NK-92 (cell line): ENCODE measurements around the gene HUNK.
"Not testable (repeated sequence)": the region's sequence is repeated elsewhere in the genome, so short reads cannot be mapped to it uniquely, and the experiment has no call there.

Source experiments
- DNase-seq: peaks from one replicate; lab custom pipeline; 2025; ENCODE audit not compliant: unreplicated experiment; lab: John Stamatoyannopoulos, UW

HUNK gene

DNA sequence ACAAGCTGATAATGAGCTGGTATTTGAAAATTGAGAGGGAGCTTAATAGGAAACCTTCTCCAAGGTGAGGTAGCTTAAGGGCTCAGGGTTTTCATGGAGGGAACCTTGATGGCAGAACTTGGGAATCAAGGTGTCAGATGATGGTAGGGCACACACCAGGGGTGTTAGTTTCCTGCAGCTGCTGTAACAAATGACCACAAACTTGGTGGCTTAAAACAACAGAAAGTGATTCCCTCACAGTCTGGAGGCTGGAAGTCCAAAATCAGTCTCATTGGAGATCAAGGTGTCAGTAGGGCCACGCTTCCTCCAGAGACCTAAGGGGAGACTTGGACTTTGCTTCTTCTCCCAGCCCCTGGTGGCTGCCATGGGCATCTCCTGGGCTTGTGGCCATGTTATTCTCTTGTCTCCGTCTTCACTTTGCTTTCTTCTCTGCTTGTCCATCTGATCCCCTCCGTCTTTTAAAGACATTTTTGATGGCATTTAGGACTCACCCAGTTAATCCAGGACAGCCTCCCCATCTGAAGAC lies 45.5 kb downstream of the HUNK start:
- DNase-seq: no peak

DNA sequence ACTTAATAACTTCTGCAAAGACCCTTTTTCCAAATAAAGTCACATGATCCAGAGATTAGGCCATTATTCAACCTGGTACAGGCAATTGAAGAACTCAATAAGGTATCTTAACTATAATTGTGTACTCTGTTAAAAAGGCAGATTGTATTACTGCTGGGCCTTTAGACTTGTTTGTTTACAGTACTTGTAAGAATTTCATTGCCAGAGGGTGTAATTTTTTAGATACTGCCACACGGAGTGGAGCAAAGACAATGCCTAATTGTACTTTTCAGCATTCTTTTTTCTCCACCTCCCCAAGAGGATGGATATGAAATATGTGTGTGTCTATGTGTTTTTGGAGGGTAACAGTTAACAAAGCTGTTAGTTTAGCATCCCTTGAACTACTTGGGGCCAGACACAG lies 47.5 kb downstream of the HUNK start:
- no peak for DNase-seq

DNA sequence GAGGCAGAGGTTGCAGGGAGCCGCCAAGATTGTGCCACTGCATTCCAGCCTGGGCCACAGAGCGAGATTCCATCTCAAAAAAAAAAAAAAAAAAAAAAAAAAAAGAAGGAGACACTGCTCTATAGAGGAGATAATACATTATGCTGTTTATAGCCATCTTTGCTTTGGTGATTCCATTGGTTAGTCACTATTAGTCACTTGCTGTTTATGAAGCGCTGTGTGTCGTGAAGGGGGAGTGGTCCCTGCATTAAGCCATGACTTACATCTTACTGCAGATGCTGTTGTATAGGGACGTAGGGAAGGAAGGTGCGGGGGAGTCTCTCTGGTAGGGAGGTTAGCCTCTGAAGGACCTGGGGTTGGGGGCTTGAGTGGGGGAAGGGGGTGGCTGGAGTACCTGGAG lies 48.3 kb downstream of the HUNK start:
- no peak for DNase-seq

DNA sequence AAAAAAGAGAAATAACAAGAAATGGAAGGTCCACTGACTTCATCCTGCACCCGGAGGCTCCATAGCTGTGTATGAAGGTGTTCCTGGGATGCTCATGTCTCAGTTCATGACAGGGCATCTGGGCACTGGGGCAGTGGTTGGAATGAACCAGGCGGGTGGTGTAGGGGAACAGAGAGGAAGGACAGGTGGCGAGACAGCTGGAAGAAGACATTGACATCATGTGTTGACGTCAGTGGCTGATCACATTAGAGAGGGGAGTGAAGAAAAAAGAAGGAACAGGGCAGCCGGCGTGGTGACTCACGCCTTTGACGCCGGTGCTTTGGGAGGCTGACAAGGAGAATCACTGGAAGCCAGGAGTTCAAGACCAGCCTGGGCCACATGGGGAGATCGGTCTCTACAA lies 50.1 kb downstream of the HUNK start:
- no peak for DNase-seq

DNA sequence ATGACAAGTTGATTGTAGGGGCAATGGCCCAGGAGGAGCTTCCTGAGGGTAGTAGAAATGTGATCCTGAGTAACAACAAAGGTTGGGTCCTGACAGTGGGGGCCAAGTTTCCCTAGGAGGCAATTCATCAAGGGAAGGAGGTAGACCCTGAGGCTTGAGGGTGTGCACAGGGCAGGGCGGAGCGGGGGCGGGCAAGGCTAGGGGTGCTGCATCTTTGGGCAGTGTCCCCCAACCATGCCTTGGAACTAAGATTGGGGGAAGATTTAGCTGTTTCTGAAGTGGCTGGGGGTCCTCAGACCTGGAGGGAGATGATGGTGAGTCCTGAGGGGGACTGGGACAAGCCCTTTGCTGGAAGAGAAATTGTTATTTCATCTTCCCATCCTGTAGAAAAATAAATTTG lies 50.9 kb downstream of the HUNK start:
- DNase-seq: no peak

DNA sequence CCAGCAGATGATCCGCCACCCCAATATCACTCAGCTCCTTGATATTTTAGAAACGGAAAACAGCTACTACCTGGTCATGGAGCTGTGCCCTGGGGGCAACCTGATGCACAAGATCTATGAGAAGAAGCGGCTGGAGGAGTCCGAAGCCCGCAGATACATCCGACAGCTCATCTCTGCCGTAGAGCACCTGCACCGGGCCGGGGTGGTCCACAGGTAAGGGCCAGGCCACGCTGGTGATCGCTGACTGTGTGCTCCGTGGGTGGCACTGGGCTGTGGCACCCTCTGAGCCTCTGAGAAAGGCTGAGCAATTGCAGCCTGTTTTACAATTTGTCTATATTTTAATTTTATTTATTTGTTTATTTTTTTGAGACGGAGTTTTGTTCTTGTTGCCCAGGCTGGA lies 51.7 kb downstream of the HUNK start:
- DNase-seq: no peak

DNA sequence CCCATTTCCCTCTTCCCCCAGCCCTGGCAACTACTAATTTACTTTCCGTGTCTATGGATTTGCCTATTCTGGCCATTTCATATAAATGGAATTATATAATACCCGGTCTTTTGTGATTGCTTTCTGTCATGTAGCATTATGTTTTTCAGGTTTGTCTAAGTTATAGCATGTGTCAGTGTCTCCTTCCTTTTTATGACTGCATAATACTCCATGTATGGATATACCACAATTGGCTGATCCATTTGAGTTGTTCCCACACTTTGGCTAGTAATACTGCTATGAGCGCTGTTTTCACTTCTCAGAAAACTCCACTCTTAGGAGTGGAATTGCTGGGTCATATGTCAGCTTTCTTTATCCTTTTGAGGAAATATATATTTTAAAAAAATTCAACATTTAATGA lies 53.7 kb downstream of the HUNK start:
- DNase-seq: no peak

DNA sequence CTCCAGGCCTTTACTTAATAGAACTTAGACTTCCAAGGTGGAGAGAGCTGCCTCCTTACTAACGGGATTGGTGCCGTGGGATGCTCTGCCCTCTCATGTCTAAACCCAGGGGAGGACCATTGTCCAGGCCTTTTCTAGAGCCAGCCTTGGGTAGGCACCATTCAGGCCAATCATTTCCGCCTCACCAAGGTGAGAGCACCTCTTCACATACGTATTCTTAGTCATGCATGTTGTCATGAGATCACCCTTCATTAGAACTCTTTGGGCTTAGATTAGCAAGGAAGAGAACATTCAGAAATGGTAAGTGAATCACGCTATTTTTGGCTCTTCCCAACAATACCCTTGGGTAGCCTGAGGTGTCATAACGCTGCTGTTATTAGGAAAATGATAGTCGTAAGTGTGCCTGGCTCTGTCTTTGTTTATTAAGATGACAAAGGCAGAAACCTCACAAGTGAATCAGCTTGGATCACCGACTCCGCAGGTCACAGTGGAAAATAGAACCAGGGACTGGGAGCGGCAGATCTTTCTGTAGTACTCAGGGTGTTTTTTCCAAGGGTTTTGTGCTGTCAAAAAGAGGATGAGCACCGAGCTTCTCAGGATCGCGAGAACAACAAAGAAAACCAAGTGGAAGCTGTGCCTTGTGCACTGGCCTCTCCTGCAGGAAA lies 55.0 kb downstream of the HUNK start:
- DNase-seq: no peak

DNA sequence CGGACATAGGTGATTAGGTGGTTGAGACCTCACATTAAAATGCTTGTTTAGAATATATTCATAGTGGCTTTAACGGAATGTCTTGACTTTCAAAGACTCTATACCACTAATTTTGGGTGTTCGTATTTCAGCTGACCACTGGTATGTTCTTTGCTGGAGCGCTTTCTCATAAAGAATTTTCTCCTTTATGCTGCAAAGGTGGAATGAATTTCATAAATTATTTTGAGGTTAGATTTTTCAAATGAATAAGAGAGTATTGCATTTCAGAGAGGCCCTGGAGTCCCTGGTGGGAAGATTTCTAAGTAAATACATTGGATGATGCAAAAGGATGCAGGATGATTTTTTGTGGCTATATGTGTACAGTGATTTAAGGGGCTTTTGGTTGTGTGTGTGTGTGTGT lies 55.8 kb downstream of the HUNK start:
- DNase-seq: no peak

DNA sequence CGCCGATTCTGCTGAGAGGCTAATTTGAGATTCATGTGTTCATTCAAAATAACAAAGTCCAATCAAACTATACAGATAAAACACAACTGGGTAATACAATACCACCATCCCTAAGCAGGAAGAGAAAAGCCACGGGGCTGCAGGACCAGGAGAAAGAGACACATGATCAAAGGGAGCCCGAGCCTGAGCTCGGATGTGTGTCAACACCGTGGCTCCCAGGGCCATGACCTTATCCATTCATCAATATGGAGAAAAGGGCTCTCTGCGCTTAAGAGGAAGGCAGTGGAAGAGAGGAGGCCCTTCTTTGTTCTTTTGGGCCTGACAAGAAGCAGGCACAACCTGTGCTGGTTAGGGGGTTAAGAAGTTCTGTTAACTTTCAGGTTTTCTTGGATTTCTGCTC lies 56.7 kb downstream of the HUNK start:
- no peak for DNase-seq

DNA sequence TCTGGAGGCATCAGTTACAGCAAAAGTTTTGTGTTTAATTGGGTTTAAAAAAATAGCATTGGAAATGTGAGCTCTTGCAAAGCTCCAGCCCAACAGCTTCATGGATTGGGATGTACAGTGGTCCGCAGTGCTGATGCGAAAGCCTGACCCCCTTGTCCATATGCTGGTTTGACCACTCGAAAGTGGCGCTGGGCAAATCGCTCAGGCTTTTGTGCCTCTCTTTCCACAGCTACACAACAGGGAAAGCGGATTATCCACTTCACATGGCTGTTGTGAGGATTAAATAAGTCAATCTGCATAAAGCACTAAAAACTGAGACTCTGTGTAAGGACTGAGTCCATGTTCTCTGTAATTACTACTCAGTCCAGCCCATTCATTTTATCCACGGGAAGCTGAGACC lies 57.2 kb downstream of the HUNK start:
- DNase-seq: no peak

DNA sequence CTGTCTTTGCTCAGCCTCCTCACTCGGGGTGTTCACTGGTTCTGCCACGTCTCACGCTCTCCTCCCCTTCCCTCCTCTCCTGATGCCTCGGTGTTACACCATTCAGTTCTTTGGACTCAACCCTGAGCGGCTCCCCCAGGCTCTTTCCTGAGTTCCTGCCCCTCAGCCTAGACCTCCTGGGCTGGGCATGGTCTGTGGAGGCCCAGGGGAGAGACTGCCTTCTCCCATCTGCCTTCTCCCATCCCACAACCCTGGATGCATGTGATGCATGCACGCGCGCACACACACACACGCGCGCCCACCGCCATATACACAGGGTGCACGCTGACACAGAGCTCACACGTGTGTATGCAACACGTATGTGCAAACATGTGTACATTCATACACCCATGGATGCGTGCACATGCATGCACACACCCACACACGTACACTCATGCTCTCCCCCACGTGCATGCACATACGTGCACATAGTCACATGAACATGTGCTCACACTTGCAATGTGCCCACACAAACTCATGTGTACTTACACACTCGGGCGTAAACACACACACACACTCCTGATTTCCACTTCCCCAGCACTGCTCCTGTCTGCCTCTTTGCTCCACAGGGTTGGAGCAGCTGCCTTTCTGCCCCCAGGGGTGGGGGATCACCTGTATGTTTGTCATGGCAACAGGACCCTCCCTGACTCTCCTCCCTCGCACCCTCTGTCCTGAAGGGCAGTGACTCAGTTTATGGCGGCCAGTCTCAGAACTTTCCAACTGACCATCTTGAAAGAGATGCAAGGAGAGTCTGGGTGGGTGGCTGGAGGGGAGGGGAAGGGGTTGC lies 59.0 kb downstream of the HUNK start:
- no peak for DNase-seq

DNA sequence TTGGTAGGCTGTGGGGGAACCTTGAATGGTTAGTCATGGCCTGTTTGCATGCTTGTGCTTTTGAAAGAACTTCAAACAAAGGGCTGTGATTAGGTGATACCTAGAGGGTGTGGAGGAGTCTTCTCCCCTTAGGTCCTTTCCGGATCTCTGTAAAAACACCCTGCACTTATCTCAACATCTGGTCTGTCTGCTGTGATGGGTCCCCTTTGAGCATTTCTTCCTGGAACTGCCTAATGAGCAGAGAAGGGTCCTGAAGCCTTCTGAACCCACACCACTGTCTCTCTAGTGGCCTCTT lies 59.6 kb downstream of the HUNK start:
- no peak for DNase-seq

DNA sequence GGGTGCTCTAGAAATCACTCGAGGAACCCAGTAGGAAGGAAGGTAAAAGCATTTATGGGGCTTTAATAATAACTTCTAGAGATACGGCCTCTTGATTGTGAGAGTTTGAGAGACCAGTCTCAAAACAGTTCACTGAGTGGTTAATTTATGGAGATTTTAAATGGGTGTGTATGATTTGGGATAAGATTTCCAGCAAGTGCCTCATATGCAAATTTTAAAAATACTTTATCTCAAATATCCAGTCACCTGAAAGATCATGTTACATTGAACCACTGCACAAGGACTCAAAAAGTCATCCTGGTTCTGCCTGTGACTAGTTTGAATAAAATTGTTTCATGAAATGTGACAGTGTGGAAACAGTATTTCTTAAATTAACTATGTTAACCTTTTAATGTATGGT lies 64.5 kb downstream of the HUNK start:
- no peak for DNase-seq

DNA sequence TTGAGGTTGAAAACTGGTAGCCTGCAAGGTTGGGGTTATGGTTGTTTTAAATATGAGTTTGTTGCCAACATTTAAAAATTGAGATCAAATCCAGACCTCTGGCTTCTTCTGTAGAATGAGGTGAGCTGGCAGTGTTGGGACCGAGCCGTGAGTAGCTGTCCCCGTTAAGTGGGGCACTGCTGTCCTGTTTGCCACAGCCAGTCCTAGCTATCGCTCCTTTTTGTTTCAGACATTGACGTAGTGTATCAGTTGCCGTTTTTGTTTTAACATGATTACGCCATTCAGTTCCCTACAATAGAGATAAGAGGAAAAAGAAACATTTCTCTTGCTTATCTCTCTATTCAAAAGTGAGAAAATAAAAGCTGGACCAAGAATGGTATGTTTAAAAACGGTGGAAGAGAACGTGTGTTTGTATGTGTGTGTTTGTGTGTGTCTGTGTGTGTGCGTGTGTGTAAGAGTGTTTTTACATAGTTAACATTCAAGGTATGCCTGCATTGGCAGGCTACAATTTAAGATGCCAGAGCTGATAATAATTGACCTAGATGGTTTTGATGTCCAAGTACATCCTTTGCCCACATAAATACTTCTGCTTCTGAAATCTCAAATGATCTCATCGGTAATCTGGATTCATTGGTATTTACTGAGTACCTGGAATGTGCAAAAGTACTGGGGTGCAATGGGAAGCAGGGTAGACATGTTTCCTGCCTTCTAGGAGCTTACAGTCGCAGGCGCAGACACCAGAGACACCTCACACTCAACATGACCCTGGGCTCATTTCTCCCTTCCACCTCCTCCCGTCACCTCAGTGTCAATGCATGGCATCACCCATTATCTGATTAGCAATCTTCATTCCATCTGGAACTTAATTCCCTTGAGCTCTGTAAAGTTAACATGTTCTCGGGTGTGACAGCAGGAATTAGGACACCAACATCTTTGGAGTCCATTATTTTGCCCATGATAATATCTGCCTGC lies 65.8 kb downstream of the HUNK start:
- DNase-seq: no peak

DNA sequence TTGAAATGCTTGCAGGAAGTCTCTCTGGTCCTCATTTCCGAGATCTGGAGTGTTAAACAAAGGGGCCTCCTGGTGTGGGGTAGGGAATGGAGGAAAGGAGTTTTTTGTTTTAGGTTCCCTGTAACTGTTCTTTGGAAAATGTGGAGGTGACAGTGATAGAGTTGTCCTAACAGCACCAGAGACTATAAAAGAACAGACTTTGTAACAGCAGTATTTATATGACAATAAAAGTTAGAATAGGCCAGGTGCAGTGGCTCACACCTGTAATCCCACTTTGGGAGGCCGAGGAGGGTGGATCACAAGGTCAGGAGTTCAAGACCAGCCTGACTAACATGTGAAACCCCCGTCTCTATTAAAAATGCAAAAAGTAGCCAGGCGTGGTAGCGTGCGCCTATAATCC lies 68.9 kb downstream of the HUNK start:
- DNase-seq: no peak

DNA sequence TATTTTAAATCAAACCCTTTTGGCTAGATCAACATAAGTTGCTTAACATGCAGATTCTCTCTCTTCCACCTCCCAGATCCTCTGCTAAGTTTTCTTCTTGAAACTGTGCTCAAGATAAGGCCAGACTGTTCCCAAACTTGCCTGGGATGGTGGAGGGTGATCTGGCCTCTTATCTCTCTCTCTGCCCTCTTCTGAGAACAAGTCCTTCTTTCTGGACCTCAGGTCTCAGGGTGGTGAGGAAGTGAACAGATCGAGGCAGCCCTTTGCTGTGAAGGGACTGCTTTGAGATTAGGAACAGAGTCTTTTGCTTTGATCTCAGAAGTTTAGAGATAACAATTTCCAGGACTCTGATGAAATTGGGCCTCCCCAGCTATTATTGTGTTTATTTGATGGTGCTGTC lies 70.7 kb downstream of the HUNK start:
- no peak for DNase-seq

DNA sequence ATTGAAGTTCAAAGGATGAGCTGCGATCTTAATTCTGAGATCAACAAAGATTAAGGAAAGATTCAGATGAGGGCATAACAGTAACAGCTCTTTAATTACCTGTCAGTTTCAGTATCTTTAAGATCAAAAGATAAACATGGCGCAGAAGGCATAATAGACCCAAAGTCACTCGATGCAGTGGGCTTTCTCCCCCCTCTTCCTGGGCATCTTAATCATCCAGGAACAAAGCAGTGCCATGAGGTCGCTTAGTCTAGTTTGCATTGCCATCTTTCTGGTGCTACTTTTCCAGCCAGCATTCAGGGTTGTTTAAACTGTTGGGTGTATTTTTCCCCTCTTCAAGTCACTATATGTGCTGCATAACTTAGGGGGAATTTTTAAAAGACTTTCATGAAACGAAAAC lies 72.3 kb downstream of the HUNK start:
- DNase-seq: no peak

DNA sequence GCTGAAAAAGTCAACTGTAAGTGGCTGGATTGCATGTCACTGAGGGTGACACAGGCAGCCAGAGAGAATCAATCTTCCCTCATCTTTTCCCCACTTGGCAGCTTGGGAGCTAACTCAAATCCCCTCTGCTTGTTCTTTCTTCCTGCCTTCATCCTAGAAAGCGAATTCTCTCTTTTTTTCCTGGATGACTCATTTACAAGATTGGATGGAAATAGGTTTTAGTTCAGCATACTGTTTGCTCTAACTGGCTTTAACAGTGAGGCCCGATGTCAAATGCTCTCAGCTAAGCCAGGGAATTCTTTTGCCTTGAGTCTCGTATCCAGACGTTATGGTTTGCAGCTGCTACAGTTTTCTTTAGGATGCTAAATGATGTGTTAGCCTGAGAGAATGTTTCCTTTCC lies 72.7 kb downstream of the HUNK start:
- no peak for DNase-seq

DNA sequence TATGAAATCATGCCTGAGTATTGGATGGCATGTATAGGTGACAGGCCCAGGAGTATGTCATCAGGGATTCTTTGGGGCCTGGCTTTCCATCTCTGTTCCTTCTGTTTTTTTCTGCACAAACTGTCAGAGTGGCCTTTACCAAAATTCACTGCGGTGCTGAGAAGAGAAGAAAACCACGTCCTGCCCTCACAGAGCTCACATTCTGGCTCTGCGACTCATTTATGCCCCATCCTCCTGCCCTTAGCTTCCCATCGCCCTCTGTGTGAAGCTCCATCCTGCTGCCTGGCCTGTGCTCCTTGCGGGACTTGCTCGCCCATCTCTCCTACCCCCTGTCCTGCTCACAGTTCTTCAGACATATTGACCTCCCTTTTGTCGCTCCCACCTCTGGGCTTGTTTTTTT lies 73.4 kb downstream of the HUNK start:
- DNase-seq: no peak

DNA sequence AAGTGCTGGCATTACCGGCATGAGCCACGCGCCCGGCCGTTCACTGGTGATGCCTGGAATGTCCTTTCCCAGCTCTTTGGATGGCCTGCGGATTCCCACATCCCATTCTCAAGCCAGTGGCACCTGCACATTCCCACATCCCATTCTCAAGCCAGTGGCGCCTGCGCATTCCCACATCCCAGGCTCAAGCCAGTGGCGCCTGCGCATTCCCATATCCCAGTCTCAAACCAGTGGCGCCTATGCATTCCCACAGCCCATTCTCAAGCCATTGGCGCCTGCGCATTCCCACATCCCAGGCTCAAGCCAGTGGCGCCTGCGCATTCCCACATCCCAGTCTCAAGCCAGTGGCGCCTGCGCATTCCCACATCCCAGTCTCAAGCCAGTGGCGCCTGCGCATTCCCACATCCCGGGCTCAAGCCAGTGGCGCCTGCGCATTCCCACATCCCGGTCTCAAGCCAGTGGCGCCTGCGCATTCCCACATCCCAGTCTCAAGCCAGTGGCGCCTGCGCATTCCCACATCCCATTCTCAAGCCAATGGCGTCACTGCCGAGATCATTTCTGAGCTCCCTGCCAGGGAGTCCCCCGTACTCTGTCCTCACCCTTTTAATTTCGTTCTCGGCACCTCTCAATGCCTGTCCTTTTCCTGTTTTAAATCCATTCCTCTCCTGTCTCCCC lies 74.2 kb downstream of the HUNK start:
- not testable (repeated sequence) for DNase-seq
